GM21723 (cell line): ENCODE data around the gene SLC6A9.

Experiments
- ATAC-seq: cut with Tn5 transposase; IDR thresholded peaks from one replicate; pipeline ENCODE4 v1.9.1; 2021; ENCODE audit warnings: mild to moderate bottlenecking, moderate library complexity; ENCODE audit not compliant: unreplicated experiment

Gene SLC6A9

DNA sequence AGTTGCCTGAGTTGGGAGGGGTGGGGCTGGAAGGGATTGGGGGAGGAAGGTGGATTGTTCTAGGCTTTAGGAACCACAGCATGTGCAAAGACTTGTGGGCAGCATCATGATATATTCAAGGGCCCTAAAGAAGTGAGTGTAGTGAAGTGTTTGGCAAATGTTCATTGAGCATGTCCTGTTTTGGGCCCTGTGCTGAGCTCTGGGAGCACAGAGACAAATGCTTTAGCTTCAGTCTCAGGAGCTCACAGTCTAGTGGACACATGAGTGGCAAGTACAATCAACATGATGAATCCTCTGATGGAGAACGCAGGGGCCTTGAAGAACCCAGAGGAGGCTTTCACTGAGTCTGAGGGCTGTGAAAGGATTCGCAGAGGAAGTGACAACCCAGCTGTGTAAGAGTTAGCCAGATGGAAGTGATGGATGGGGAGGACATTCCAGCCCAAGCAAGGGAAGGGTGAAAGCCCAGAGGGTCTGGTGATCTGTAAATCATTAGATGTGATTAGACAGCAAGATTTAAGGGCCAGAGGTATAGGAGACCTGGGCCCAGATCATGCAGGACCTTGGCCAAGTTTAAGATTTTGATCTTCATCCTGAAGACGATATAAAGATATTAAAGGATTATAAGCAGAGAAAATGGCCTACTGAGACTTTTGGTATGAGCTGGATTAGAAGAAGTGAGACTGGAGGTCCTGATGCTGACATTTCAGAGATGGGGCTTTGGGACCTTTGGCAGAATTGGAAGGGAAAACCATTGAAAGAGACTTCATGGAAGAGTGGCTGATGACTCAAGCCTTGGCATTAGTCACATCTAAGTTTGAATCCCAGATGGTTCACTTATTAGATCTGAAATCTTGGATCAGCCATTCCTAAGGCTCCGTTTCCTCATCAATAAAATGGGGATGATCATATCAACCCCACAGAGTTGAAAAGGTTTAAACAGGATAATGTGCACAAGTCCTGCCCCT lies 80.0 kb downstream of the SLC6A9 start:
- no peak for ATAC-seq

DNA sequence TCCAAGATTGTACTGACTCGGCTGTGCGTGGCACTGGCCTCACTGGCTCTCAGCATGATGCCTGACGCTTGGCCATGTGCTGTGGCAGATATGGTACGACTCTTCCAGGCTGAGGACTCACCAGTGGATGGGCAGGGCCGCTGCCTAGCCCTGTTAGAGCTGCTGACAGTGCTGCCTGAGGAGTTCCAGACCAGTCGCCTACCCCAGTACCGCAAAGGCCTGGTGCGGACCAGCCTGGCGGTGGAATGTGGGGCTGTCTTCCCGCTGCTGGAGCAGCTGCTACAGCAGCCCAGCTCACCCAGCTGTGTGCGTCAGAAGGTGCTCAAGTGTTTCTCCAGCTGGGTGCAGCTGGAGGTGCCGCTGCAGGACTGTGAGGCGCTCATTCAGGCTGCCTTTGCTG lies 81.6 kb downstream of the SLC6A9 start:
- ATAC-seq: no peak

DNA sequence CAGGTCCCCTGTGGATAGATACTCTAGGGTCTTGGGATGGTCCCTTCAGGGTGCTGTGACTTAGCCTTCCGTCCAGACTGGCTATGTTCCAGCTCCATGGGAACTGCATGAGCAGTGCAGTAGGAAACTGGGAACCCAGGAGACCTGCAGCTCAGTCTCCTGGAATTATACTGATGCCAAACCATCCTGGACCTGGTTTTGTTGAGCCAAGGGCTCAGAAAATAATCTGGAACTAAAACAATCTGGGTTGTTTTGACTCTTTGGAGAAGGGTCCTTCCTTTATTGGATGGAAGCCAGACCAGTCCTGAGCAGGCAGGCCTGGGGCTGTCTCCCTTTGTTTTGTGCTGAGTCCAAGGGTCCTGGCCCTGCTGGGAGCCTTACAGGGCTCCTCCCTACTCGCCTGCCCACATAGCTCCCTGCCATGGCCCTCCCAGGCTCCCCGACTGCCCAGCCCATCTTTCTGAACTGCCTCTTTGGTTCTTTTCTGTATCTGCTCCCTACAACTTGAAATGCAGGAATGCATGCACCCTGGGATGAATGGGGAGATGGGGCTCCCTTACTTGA lies 83.3 kb downstream of the SLC6A9 start:
- ATAC-seq: no peak

DNA sequence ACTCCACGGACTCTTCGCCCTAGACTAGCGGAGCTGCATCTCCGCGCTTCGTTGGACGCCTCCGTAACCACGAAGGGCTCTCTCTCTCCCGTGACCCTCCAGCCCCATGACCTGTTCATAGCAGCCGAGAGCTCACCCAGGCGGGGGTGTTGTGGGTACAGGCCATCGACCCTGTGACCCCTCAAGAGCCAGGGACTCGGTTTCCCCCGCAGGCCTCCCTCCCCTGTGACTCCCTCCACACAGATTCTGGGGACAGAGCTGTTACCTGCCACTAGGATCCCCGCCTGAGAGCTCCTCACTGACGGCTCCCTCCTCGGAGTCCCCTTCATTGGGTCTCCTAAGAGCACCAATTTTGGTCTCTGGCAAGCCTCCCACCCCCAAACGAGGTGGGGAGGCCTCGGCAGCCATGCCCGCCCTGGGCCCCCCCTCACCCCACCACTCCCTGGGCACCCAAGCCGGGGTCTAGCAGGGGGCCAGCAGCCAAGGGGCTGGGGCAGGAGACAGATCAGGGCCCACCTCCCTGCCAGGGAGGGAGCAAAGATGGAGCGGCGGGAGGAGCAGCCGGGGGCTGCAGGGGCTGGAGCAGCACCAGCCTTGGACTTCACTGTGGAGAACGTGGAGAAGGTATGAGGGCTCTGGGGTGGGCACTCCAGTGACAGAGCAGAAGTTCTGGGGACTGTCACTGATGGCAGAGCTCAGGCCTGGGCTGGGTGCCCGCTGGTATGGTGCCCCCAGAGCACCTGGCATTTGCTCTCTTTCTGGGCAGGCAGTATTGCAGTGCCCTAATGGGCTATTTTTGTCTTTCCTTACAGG lies 84.0 kb downstream of the SLC6A9 start:
- ATAC-seq: peak; percentile 3
